Left ventricle myocardium inferior (tissue), 1 donor: ENCODE data around the gene CD69. TPM values are rescaled to one million over a fixed set of nuclear protein-coding genes. Genes with fewer than 3 reads are reported as not detected.

Source experiments
- DNase-seq: peaks from one replicate; pipeline ENCODE4 v3.0.0-alpha.2; 2020
- H3K27ac ChIP-seq: fragments of 200-600 bp; replicated peaks from 2 replicates; pipeline ENCODE4 v1.8.0; 2021
- H3K27me3 ChIP-seq: fragments of 200-600 bp; 2 replicates; pipeline ENCODE4 v1.8.0; 2021; ENCODE audit warnings: low read depth
- H3K36me3 ChIP-seq: fragments of 200-600 bp; 2 replicates; pipeline ENCODE4 v1.8.0; 2021
- H3K4me1 ChIP-seq: fragments of 200-600 bp; 2 replicates; pipeline ENCODE4 v1.8.0; 2021
- H3K4me3 ChIP-seq: fragments of 200-600 bp; 2 replicates; pipeline ENCODE4 v1.8.0; 2021; ENCODE audit warnings: mild to moderate bottlenecking, moderate library complexity
- H3K9me3 ChIP-seq: fragments of 200-600 bp; replicated peaks from 2 replicates; pipeline ENCODE4 v1.8.0; 2021
- intact Hi-C: fragments of 100-400 bp; cut with micrococcal nuclease; formaldehyde crosslinking; loops from one replicate; pipeline ENCODE4 v1.11.0; 2022
- total RNA-seq: library from RNA; stranded (reverse); fragmentation: NEBNext Ultra II Directional; extraction: Animal tissue kit (Norgen Biotek cat#: 25700); gene quantifications from one replicate; pipeline ENCODE4 v1.2.1, GENCODE V29; 2021
- TF ChIP-seq, protein P1 (sequence below): fragments of 200-600 bp; IDR thresholded peaks from 2 replicates; pipeline ENCODE4 v1.8.0; 2021; ENCODE audit warnings: antibody characterized with exemption, mild to moderate bottlenecking, borderline replicate concordance
- donor health status: DM: no; HTN: yes; CAD: no; lungs with severe emphysema.

CD69 gene
- total RNA-seq, 1 donor from 2014 or later = 0.25 TPM

DNA sequence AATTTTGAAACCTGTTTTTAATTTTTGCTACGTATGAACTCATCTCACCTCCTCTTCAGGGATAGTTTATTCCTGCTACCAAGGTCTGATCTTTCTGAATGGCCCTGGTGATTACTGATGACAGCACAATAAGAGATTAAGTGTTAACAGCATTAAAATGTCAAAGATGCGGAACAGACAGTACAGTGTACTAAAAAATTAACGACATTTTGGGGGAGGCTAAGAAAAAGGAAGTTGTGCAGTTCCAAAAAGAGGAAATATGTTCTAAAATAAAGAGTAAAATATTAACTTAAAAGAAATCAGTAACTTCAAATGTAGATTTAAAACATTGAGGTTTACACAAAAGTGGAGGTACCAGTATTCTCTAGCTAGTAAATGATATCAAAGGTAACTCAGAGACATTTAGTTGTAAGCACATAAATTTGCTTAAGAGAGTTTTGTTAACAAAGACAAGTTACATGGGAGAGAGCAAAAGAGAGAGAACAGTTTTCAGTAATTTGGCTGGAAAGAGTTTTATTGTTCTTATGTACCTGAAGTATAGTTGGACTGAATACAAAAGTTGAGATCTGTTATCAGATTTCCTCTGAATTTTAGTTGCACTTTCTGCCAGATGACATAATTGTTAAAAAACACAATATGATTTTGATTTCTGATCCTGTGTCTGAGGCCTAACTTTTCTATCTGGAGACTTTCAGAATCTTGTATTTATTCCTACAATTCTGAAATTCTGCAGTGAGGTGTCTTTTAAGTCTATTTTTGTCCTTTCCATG is 23.6 kb downstream of the CD69 start:
- no peaks in the 10 kb centered on the region for H3K27me3 ChIP-seq
- H3K4me3 ChIP-seq = no peak overlapping the region
- H3K9me3 ChIP-seq = no peaks in the 10 kb centered on the region
- no peaks in the 10 kb centered on the region for H3K36me3 ChIP-seq
- DNase-seq = no peak
- TF ChIP-seq, protein P1, sequence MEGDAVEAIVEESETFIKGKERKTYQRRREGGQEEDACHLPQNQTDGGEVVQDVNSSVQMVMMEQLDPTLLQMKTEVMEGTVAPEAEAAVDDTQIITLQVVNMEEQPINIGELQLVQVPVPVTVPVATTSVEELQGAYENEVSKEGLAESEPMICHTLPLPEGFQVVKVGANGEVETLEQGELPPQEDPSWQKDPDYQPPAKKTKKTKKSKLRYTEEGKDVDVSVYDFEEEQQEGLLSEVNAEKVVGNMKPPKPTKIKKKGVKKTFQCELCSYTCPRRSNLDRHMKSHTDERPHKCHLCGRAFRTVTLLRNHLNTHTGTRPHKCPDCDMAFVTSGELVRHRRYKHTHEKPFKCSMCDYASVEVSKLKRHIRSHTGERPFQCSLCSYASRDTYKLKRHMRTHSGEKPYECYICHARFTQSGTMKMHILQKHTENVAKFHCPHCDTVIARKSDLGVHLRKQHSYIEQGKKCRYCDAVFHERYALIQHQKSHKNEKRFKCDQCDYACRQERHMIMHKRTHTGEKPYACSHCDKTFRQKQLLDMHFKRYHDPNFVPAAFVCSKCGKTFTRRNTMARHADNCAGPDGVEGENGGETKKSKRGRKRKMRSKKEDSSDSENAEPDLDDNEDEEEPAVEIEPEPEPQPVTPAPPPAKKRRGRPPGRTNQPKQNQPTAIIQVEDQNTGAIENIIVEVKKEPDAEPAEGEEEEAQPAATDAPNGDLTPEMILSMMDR = no peak
- H3K27ac ChIP-seq = peak overlapping the region; percentile 71
- intact Hi-C loops = no loop called here
- peaks cover 6% of the 10 kb centered on the region for H3K4me1 ChIP-seq

DNA sequence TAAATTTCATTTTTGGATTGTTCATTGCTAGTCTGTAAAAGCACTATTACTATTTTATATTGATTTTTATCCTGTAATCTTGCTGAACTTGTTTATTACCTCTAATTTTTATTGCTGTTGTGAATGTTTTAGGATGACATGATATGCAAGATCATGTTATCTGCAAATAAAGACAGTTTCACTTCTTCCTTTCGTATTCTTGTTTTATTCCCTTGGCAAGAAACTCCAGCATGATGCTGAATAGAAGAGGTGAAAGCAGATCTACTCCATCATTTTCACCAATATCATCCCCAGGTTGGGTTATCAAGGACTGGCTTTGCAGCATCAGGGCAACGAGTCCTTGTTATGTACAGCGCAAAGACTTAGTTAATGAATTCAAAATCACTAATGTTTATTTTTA is 25.1 kb downstream of the CD69 start:
- Histone ChIP-seq H3K4me1 (peaks cover 6% of the 10 kb centered on the region), H3K36me3 (no peaks in the 10 kb centered on the region), H3K9me3 (no peaks in the 10 kb centered on the region), H3K27me3 (no peaks in the 10 kb centered on the region), H3K27ac (no peak overlapping the region), H3K4me3 (no peak overlapping the region)
- intact Hi-C loops = no loop called here
- DNase-seq = no peak
- TF ChIP-seq, protein P1 = no peak

DNA sequence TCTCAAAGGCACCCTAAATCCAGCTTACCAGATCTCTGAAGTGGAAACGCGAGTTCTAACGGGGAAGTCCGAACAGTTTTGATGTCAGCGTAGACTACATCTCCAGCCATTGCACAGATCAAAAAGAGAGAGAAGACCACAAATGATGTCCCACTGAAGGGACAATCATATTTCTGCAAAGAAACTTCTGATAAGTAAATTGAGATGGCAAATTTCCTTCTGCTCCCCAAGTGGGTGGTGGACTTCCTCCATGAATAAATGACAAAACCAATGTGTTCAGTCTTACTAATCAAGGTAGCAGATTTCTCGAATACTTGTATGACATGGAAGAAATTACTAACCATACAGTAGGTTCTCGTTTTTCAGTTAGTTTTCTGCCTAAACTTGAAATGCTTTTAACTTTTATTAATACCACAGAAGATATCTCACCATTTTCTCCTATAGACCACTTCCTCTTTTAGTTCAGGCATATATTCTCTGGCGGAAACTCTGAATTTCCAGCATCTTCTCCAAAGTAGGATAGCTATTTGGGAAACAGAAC is 27.7 kb downstream of the CD69 start, which contains the start of gene CLECL1:
CLECL1 (minus strand) TSS at position 177 of the 541 bp plus-strand sequence.
- DNase-seq = no peak
- intact Hi-C loops = no loop called here
- H3K27ac ChIP-seq = peak within 1 kb of the TSS; percentile 13
- no peaks in the 10 kb centered on the region for H3K9me3 ChIP-seq
- H3K27me3 ChIP-seq = no peaks in the 10 kb centered on the region
- TF ChIP-seq, protein P1 = no peak
- H3K4me1 ChIP-seq = peaks cover 1% of the 10 kb centered on the region
- H3K36me3 ChIP-seq = no peaks in the 10 kb centered on the region
- H3K4me3 ChIP-seq = no peak within 1 kb of the TSS

DNA sequence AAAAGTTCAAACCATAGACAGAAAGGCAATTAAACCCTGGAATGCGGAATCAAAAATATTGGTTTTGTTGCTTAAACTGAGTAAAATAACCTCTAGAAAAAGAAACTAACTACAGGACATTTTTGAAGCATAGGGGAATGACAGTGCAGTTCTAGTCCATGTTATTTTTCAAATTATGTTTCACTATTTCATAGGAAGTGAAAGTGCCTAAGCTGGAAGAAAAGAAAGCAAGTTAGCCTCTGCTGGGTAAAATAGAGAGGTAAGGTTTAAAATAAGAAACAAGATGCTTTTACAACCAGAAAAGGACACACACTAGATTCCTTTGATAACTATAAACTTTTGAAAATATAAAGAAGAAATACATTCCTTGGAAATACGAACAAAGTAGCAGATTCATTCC is 28.9 kb downstream of the CD69 start:
- Histone ChIP-seq H3K27me3 (no peaks in the 10 kb centered on the region), H3K27ac (peak overlapping the region; percentile 13), H3K4me3 (no peak overlapping the region)

DNA sequence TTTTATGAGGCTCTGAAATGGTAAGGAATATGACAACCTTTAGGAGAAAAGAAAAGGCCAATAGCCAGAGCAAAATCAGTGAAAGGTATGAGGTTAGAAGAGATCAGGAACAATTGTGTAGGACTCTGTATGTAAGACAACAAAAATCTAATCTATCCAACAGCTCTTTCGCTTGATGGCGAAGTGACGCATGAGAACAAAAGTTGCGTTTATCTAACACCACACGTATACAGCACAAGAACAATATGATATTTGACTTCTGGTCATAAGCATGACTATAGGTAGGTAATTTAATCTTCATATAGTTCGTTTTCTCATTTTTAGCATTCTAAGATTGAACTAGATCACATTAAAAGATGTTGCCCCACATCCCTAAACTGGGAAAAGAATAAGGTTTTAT is 29.3 kb downstream of the CD69 start:
- Histone ChIP-seq H3K4me1 (no peaks in the 10 kb centered on the region), H3K27me3 (no peaks in the 10 kb centered on the region), H3K36me3 (no peaks in the 10 kb centered on the region), H3K4me3 (no peak overlapping the region), H3K9me3 (no peaks in the 10 kb centered on the region), H3K27ac (peak overlapping the region; percentile 13)
- no peak for DNase-seq
- intact Hi-C loops = no loop called here
- TF ChIP-seq, protein P1 = no peak

More for the DNA sequence above, 28.9 kb downstream of the CD69 start:
- Histone ChIP-seq H3K36me3 (no peaks in the 10 kb centered on the region), H3K4me1 (no peaks in the 10 kb centered on the region), H3K9me3 (no peaks in the 10 kb centered on the region)
- no peak for DNase-seq
- TF ChIP-seq, protein P1 = no peak
- intact Hi-C loops = no loop called here
